RKO (cell line): ENCODE data around the gene NDEL1.

Source experiments
- DNase-seq: peaks from one replicate; pipeline ENCODE4 v3.0.0-alpha.2; 2016; ENCODE audit warnings: low spot score

NDEL1 gene

DNA sequence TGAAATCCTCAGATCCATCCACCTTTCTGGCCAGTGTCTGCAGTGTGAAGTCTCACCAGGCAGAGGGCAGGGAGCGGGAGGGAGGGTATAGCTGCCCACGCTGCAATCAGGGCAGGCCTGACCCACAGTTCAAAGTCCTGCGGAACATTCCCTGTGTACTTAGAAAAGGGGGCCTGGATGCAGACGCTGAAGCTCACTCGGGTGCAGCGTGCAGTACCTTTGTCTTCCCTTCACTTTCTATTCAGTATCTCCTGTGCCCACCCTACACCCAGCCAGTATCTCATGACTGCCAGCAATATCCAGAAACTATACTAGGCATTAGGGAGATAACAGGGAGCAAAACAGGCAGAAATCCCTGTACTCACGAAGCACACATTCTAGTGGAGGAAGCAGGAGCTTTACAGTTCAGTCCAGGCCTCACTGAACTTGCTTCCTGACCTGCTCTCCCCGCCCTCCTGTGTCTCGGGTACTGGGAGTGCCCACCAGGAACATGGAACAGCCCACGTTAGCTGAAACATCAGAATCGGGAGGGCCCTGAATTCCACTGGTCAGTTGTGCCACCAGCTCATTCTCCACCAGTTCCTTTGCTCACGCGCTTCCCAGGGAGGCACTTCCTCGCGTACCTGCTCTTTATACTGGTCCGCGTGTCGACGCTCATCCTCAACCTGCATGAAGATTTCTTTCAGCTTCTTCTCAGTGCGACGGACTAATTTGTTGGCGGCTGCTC, 42.2 kb downstream of the NDEL1 start:
- DNase-seq, result no peak

DNA sequence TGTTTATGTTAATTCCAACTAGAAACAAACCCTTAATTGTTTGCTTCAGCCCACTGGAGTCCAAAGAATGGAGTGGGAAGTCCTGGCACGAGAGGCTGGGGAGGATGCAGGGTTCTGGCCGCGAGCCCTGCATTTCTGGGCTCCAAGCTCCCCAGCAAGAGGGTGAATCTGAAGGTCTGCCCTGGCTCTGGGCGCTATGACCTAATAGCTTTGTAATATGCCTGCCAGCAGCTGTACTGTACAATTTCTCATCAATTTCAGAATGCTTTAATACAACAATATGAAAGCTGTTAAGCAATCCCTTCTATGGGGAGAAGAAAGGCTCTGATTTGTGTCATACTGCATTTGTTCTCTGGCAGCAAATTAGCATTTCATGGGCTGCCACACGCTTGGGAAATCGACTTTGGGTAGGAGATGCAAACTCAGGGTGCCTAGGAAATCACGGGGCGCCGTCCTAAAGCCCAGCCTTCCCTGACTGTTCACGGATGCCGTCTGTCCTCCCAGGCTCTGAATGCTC, 43.8 kb downstream of the NDEL1 start:
- DNase-seq, result no peak

DNA sequence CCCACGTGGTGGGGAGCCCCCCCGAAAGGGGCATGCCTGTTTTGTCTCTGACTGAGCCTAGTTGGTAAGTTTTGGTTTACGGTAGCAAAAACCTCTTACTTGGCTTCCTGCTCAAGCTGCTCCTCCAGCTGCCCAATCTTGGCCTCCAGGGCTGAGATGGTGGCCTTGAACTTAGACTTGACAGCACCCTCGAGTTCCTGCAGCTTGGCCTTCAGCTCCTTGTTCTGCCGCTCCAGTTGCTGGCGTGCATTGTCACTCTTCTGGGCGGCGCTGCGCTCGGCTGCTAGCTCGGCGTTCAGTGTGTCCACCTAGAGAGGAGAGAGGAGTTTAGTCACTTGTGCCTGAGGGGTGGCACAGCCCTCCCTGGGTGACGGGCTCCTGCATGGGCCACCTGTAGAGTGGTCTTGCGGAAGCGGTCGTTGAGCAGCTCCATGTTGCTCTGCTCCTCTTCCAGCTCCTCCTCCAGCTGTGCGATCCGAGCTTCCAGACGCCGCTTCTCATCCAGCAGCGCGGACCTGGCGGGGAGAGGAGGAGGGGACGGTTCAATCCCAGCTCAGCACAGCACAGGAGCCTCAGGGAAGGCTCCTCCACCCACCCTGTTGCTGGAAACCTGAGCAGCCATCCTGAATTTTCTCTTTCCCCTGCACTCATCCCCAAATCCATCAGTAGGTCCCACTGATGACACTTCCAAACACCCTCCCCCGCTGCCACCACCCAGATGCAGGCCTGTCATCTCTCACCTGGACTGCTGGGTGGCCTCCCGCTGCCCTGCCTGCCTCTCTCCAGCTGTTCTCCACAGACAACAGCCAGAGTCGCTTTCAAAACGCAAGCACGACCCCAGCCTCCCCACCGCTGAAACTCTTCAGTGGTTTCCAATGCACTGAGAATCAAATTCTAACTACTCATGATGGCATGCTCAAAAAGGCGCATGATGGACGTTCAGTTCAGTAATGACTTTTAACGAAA, 44.6 kb downstream of the NDEL1 start:
- DNase-seq, result no peak

DNA sequence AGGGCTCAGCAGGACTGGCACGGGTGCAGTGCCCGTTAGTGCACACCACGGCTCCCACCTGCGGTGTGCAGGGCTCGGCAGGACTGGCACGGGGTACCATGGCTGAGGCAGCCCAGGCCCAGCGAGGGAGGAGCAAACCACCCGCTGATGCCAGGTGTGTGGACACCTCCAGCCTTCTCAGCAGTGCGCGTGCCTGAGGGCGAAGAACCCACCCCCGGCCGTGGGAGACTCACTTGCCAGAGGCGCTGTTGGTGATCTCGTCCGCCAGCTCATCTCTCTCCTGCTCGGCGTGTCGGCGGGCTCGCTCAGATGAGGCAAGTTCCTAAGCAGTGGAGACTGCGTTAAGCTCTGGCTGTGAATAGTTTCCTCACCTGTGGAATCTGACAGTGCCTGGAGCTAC, 45.4 kb downstream of the NDEL1 start:
- DNase-seq, result no peak

DNA sequence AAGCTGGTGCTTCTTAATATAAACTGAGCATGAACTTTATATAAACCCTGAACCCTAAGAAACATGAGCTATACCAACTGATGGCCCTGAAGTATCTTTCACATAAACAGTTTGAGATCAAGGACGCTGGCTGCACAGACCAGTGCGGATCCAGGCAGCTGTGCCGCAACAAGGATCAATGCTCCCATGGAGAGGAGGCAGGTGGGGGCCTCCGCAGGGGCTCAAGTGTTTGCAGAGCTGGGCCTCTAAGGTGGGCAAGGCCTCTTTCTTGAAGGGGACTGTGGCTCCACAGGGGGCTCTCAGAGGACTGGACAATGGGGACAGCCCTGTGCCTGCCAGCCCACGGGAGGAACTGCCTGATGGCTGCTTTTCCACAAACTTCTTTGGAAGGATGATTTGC, 46.0 kb downstream of the NDEL1 start:
- no peak for DNase-seq

DNA sequence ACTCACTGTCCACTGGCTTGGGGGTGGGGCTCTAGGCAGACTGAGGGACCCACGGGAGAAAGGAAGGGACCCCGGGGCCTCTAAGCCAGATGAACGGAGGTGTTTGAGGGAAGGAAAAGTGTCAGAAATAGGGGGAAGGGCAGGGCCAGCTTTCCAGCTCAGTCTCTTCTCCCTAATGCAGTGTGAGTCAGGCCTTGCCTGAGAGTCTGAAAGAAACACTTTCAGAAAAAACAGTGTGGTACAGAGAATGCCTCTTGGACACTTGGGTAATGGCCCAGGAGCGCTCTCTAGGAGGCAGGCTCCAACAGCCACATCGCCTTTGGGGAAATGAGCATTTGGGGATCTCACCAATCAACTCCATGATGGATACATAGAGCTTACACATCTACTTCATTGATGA, 46.9 kb downstream of the NDEL1 start:
- DNase-seq, result no peak

DNA sequence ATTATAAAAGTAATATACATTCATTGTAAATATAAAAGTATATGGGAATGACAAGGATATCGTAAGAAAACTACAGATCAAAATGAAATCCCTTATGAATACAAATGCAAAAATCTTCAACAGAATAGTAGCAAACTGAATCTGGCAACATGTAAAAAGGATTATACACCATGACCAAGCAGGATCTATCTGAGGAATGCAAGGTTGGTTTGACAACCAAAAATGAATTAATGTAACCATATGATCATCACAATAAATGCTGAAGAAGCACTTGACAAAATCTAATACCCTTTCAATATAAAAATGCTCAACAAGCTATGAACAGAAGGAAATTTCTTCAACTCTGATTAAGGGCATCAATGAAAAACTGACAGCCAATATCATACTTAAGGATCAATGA, 48.8 kb downstream of the NDEL1 start:
- no peak for DNase-seq

DNA sequence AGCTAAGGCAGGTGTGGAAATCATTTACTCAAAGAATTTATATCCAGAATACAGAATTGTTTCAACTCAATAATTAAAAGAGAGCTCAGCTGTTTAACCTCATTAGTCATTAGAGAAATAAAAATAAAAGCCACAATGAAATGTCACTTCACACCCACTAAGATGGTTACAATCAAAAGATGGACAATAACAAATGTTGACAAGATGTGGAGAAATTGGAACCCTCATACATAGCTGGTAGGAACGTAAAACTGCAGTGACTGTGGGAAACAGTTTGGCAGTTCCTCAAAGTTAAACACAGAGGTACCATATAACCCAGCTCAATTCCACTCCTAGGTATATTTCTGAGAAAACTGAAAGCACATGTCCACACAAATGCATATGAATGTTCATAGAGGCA, 49.8 kb downstream of the NDEL1 start:
- DNase-seq, result no peak

DNA sequence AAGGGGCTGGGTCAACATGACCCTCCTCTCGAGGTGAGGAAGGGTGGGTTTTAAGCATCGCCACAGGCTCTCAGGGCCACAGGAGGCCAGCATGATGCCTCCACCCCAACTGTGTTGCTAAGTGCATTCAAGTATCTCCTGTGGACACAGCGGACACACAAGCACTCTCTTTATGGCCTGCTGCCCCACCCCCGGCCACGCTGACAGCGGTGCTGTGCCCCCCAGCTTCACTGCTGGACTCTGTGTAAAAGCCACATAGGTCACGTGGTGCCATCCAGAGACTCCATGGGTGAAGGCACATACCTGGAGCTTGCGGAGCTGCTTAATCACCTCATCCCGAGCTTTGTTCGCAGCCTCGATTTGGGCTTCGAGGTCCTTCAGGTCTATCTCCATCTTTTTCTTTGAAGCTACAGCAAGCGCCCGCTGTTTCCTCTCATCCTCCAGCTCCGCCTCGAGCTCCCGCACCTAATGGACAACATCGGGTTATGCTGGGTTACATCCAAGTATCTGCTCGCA, 51.5 kb downstream of the NDEL1 start:
- no peak for DNase-seq

DNA sequence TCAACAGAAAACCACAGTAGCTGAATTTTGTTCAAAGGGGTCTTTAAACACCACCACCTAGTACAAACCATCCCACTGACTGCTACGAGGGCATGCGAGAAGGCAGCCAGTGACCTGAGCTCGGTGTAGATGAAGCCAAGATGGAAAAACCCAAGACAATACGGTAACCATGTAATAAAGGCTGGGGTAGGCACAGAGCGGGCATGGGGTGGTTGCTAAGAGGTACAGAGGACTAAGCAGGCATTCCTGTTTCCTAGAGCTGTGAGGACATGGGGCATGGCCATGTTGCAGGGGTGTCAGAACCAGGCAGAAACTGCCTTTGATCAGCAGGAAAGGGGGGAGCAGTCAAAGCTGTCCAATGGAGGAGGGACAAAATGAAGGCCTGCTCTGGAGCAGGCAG, 52.1 kb downstream of the NDEL1 start:
- no peak for DNase-seq

DNA sequence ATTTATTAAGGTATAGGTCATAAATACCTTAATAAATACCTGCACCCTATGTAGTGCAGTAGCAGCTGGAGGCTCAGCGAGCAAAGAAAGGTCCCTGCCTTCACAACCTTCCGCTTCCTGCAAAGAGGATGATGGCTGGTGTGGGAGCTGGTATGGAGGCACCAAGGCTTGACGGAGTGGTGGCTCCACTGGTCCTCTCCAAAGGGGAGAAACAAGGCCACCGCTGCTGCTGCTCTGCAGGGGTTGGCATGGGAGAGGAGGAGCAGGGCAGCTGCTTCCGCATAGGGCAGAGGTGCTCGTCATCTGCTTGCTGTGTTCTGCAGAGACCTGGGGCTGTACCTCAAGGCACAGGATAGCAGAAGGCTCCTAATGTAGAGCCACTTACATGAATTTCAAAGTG, 52.8 kb downstream of the NDEL1 start:
- no peak for DNase-seq

DNA sequence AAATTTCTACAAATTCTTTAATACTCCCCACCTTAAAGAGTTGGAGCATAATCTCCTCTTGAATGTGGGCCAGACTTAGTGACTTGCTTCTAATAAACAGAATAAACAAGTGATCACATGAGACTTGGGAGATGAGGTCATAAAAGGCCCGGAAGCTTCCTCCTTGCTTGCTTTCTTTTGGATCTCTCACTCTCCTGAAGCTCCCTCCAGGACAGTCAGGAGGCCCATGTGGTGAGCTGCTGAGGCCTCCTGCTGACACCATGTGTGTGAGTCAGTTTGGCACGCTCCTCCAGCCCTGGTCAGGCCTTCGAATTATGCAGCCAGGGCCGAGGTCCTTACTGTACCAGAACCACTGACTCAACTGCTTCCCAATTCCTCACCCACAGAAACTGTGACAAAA, 53.2 kb downstream of the NDEL1 start:
- peak; percentile 68 for DNase-seq

DNA sequence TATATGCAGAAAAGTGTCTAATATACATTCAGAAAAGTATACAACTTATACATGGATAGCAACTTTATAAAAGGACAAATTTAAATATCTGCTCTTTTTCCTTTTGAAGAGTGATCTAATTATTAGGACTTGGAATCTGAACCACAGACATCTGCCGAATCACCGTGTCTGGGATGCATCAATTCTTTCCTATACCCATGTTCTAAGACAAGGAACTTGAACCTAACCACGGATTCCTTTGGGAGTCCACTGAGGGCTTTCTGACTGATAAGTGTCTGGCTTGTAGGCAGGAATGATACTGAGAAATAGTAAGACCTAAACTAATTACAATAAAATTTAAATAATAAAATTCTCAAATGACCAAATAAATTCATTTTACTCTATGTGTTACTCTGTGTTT, 54.2 kb downstream of the NDEL1 start:
- DNase-seq, result no peak

DNA sequence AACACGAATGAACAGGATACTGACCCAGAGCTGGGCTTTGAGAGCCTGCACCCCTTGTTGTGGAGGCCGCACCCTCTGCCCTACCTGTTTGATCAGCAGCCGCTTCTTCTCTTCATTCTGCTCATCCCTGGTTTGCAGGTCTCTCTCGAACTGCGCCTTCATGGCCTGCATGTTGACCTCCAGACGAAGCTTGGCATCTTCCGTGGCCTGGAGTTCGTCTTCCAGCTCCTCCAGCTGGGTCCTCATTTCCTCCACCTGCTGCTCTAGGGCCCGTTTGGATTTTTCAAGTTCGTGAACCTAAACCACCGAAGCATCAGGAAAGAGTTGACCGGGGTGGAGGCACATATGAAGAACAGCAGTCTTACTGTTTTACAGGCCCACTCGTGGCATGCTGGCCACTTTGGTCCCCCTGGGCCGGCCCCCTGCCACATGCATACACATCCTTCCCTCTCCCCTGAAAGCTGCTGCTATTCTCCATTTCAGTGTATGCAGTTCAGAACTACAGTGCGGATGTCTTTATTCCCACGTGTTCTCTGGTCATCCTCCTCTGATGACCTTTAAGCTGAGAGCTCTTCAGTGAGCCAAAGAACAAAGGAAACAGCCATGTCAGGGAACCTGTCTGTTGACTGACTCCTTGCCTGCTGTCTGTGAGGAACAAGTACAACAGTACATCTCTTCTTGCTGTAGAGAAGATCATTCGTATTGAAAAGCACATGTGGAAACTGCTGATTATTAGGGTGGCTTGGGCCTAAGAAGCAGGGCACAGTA, 54.8 kb downstream of the NDEL1 start:
- DNase-seq, result no peak

DNA sequence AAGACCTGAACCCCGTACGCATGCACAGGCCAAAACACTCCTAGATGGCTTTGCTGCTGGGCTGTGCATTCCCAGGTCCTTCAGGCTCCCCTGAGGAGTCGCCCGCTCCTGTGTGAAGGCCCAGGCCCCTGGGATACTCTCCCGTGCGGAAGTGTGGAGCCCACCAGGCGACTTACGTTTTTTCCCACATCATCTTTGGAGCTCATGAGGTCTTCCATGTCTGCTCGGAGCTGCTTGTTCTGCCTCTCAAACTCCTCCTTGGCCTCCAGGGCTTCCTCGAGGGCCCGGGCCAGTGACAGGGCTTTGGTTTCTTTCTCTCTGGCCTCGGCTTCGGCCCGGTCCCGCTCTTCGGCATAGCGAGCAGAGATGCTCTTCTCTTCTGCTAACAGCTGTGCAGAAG, 56.4 kb downstream of the NDEL1 start:
- no peak for DNase-seq

DNA sequence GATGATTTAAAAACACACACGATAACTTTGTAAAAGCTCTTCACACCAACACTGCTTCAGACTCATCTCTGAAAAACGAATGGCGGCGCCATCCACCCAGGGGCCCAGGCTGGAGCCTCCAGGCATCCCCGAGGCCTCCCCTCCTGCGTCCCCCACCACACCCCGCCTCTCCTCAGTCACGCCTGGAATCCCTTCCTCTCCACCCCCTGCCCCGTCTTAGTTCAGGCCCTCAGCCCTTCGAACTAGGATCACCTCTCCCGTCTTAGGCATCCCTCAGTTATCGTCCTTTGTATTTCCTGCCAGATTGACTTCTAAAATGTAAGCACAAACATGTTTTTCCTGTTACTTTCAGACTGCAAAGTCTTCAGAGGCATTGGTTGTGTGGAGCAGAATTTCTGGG, 58.3 kb downstream of the NDEL1 start:
- DNase-seq, result no peak

DNA sequence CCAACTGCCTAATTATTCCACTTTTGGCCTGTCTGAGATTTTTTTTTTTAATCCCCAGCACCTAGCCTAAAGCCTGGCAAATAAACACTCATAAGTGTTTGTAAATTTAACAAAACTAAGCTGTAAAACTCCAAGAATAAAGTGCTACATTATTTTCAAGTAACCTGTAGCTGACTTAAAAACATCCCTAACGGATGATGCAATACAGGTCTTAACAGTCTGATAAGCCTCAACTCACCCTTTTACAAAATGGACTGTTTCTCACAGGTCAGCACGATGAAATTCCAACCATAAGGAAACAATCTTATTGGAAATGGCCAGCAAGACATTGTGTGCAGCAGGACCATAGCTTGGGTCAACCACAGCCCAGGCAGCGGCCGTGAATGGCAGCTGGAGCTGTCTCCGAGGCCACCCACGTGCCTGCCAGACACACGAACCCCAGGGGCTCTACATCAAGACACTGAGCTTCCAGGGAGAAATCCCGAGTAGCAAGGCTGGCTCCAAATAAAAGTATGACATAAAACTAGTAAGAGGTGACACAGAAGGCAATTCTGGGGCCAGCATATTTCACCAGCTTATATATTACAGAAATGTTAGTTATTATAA, 58.9 kb downstream of the NDEL1 start:
- DNase-seq, result no peak

DNA sequence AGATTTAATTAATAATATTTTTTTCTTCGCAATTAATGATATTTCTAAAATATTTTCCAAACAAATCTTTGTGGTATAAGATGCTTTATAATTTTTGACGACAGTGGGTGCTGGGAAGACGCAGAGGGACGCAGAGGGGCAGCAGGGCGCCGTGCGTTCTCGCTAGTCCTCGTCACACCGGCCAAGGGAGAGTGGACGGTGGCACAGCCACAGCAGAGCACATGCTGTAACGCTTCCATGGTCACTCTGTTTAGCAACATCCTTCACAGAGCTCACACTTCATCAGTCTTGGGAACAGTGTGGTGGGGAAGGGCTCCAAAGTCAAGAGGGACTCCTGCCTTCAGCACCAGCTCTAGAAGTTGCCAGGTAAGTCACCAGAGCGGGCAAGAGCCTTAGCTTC, 60.4 kb downstream of the NDEL1 start:
- no peak for DNase-seq

DNA sequence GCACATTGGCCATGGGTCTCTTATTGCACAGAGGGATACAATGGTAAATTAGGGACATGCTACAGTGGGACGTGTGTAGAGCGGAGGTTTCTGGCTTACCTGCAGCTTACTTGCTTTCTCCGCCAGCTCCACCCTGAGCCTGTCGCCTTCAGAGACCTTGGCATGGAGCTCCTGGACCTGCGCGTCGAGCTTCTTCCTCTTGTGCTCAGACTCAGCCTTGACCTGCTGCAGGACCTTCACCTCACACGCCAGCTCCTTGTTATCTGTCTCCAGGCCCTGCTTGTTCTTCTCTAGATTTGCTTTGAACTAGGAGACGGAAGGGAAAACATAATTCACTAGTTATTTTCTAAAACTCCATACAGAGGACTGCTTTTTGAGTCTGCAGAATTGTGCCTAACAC, 63.5 kb downstream of the NDEL1 start:
- no peak for DNase-seq

DNA sequence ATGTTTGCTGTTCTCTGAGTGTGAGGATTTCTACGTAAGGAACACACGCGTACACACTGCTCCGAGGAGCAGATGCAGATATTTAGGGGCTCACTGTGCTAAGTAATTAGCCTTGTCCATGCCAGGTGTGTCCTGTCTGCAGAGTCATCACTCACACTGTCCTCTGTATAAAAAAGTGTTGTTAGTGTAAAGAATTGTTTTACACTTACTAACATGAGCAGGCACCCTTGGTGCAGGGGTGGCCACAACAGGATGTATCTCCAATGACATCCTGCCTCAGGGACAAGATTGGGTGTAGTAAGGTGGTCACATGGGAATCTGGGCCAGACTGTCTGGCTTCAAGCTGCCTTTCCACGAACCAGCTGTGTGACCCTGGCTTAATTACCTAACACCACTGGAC, 63.9 kb downstream of the NDEL1 start:
- no peak for DNase-seq

DNA sequence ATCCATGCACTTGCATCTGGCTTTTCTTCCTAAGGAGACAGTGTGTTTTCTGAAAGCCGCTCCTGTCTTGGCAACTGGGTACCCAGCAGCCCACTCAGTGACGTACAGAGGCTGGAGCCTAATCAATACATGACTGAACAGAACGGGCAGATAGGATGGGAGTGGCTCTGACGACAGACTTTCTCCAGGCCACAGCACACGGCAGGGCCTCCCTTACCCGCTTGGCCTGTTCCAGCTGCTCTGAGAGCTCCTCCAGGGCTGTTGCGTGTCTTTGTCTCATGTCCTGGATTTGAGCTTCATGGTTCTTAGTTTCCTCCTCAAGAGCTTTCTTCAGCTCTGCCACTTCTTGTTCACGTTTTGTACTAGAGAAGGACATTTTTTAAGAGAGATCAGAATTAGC, 64.9 kb downstream of the NDEL1 start:
- no peak for DNase-seq

DNA sequence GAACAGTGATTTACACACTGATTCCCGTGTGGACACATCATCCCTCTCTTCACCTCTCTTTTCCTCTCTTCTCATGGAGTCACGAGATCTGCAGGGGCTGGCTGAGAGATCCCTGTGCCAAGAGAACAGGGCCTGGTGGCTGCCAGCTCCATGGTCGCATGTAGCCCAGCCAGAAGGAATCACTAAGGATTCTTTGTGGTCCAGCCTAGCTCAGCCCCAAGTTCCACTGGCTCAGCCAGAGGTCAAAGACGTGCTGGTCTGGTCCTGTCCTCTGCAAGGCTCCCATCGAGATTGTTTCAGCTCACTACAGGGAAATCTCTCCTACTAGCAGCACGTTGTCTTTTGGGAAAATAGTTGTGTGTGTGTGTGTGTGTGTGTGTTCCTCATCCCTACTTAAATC, 66.4 kb downstream of the NDEL1 start:
- DNase-seq, result no peak
